H1 (cell line): Measurements from ENCODE around the gene IL1RAP. TPM values are rescaled to one million over a fixed set of nuclear protein-coding genes. Genes with fewer than 3 reads are reported as not detected.

Source experiments
- JUN ChIP-seq: IDR thresholded peaks from 2 replicates; pipeline ENCODE4 v1.6.1; 2011; ENCODE audit warnings: low read depth, mild to moderate bottlenecking, improper control_type of control experiment, low read length
- NANOG ChIP-seq: IDR thresholded peaks from 2 replicates; pipeline ENCODE4 v1.6.1; 2011; ENCODE audit warnings: low read length, low read depth, mild to moderate bottlenecking, inconsistent platforms; ENCODE audit not compliant: insufficient read depth, poor library complexity, severe bottlenecking
- polyA plus RNA-seq, 7 experiments: library from polyadenylated mRNA; depleted of rRNA in 3 of 7; stranded (reverse) in 5 of 7; unstranded in 2 of 7; fragments of >200 nt in 5 of 7; fragments of 200-250 nt in 2 of 7; gene quantifications; 1 replicate in 5 of 7; 2 replicates in 1 of 7; 4 replicates in 1 of 7; pipeline versions ENCODE4 v1.2.1 to v1.2.3, GENCODE V29; 2011 to 2013; ENCODE audit warnings: missing spikeins in 2 of 7, mixed read lengths in 2 of 7
- total RNA-seq: library from RNA; stranded (reverse); fragmentation: NEBNext Ultra II Directional; extraction: Animal tissue kit (Norgen Biotek cat#: 25700); gene quantifications from 2 replicates; pipeline ENCODE4 v1.2.1, GENCODE V29; 2021

The IL1RAP gene
- total and polyA plus RNA-seq, 2 of the 8 experiments (the other 6 are each of a cell fraction or from before 2014, with no cell fraction given): 2.4 to 3.9 TPM

GRCh38 chr3:190607021-190607420, 93.1 kb downstream of the IL1RAP start (continued):
- TF ChIP-seq JUN (no peak), NANOG (no peak)
